ENCODE data around the gene P3H4. TPM values are rescaled to one million over a fixed set of nuclear protein-coding genes. Genes with fewer than 3 reads are reported as not detected.

Gene P3H4
- total RNA-seq, 2 experiments from 2014 or later, result 2.2 TPM; not detected in 1

GRCh38 chr17:41785091-41785858 is 26.5 kb downstream of the P3H4 start:
- H4K20me1 ChIP-seq (ENCODE audit: insufficient read depth, low read length), result no peaks in the 10 kb centered on the region
- peaks cover 24% of the 10 kb centered on the region for H3K4me1 ChIP-seq (ENCODE audit: insufficient read depth, low read length, poor library complexity, severe bottlenecking)
- H3K36me3 ChIP-seq (ENCODE audit: insufficient read depth, low read length), result no peaks in the 10 kb centered on the region
- peak overlapping the region; percentile 72 for H3K4me2 ChIP-seq (ENCODE audit: low read length)
- H3K4me3 ChIP-seq (ENCODE audit: low read depth, low read length, poor library complexity, severe bottlenecking), result peak overlapping the region; percentile 60
- H3K79me2 ChIP-seq (ENCODE audit: insufficient read depth, low read depth, low read length), result no peaks in the 10 kb centered on the region
- ChIA-PET CTCF (ENCODE audit: unreplicated experiment) (interaction anchor here (1.5 kb wide), 1 partner anchor 7 kb away, joined by 7 read pairs; no protein-coding TSS in a partner anchor), POLR2A (interaction anchor here (1.4 kb wide), 1 partner anchor 97 kb away, joined by 4 read pairs; the partner anchor contains the start of gene EIF1)
- intact Hi-C loops (cut with micrococcal nuclease; ENCODE audit: unreplicated experiment), result no loop called here
- TF ChIP-seq EZH2phosphoT487 (IDR thresholded peaks at IDR 0.05; ENCODE audit: borderline replicate concordance, low read depth, low read length) (no peak), CTCF (conservative IDR thresholded peaks at IDR 0.05; ENCODE audit: low read length) (no peak)
- peak overlapping the region; percentile 36 for H3K27ac ChIP-seq (ENCODE audit: low read depth, low read length, poor library complexity, severe bottlenecking)
- peak overlapping the region; percentile 48; the same call in 1 of the 2 replicates for H2AFZ ChIP-seq (ENCODE audit: low read length)
- no peaks in the 10 kb centered on the region for H3K9me3 ChIP-seq (ENCODE audit: low read length)
- no TSS peak for BruUV-seq (replicated peaks)
- no peaks in the 10 kb centered on the region for H3K9me2 ChIP-seq (ENCODE audit: insufficient read depth, low read length)
- peak; percentile 73 for DNase-seq (ENCODE audit: low spot score)

GRCh38 chr17:41784207-41784744 is 27.5 kb downstream of the P3H4 start:
- ChIA-PET CTCF (ENCODE audit: unreplicated experiment) (interaction anchor here (0.6 kb wide), 1 partner anchor 121 kb away, joined by 4 read pairs; no protein-coding TSS in a partner anchor), POLR2A (interaction anchor here (0.7 kb wide), 1 partner anchor 19 kb away, joined by 3 read pairs; no protein-coding TSS in a partner anchor)
- Histone ChIP-seq H4K20me1 (ENCODE audit: insufficient read depth, low read length) (no peaks in the 10 kb centered on the region), H3K27ac (ENCODE audit: low read depth, low read length, poor library complexity, severe bottlenecking) (peak overlapping the region; percentile 36), H3K4me1 (ENCODE audit: insufficient read depth, low read length, poor library complexity, severe bottlenecking) (peaks cover 26% of the 10 kb centered on the region), H3K36me3 (ENCODE audit: insufficient read depth, low read length) (no peaks in the 10 kb centered on the region), H3K4me2 (ENCODE audit: low read length) (peak overlapping the region; percentile 72), H2AFZ (ENCODE audit: low read length) (peak overlapping the region; percentile 48; the same call in 1 of the 2 replicates), H3K79me2 (ENCODE audit: insufficient read depth, low read depth, low read length) (no peaks in the 10 kb centered on the region), H3K9me3 (ENCODE audit: low read length) (no peaks in the 10 kb centered on the region), H3K9me2 (ENCODE audit: insufficient read depth, low read length) (no peaks in the 10 kb centered on the region), H3K4me3 (ENCODE audit: low read depth, low read length, poor library complexity, severe bottlenecking) (peak overlapping the region; percentile 60)
- no peak for DNase-seq (ENCODE audit: low spot score)
- TF ChIP-seq EZH2phosphoT487 (IDR thresholded peaks at IDR 0.05; ENCODE audit: borderline replicate concordance, low read depth, low read length) (no peak), CTCF (conservative IDR thresholded peaks at IDR 0.05; ENCODE audit: low read length) (no peak)
- intact Hi-C loops (cut with micrococcal nuclease; ENCODE audit: unreplicated experiment), result no loop called here
- no TSS peak for BruUV-seq (replicated peaks)

- H3K4me2 ChIP-seq (ENCODE audit: low read length), result no peak overlapping the region
- ChIA-PET POLR2A (no interaction called here), CTCF (ENCODE audit: unreplicated experiment) (no interaction called here)
- intact Hi-C loops (cut with micrococcal nuclease; ENCODE audit: unreplicated experiment), result no loop called here
- no peak overlapping the region for H3K4me3 ChIP-seq (ENCODE audit: low read depth, low read length, poor library complexity, severe bottlenecking)
- TF ChIP-seq EZH2phosphoT487 (IDR thresholded peaks at IDR 0.05; ENCODE audit: borderline replicate concordance, low read depth, low read length) (no peak), CTCF (conservative IDR thresholded peaks at IDR 0.05; ENCODE audit: low read length) (no peak)
- H4K20me1 ChIP-seq (ENCODE audit: insufficient read depth, low read length), result no peaks in the 10 kb centered on the region
- H2AFZ ChIP-seq (ENCODE audit: low read length), result no peak overlapping the region
- H3K27ac ChIP-seq (ENCODE audit: low read depth, low read length, poor library complexity, severe bottlenecking), result no peak overlapping the region
- no peaks in the 10 kb centered on the region for H3K9me3 ChIP-seq (ENCODE audit: low read length)
- H3K4me1 ChIP-seq (ENCODE audit: insufficient read depth, low read length, poor library complexity, severe bottlenecking), result peaks cover 34% of the 10 kb centered on the region
- no TSS peak for BruUV-seq (replicated peaks)
- no peaks in the 10 kb centered on the region for H3K9me2 ChIP-seq (ENCODE audit: insufficient read depth, low read length)
- H3K79me2 ChIP-seq (ENCODE audit: insufficient read depth, low read depth, low read length), result no peaks in the 10 kb centered on the region
- DNase-seq (ENCODE audit: low spot score), result no peak
- no peaks in the 10 kb centered on the region for H3K36me3 ChIP-seq (ENCODE audit: insufficient read depth, low read length)
Observed at GRCh38 chr17:41782142-41782541, 29.6 kb downstream of the P3H4 start.

All from OCI-LY7 (cell line).